ENCODE results near the gene ADAMTSL3.

DNA sequence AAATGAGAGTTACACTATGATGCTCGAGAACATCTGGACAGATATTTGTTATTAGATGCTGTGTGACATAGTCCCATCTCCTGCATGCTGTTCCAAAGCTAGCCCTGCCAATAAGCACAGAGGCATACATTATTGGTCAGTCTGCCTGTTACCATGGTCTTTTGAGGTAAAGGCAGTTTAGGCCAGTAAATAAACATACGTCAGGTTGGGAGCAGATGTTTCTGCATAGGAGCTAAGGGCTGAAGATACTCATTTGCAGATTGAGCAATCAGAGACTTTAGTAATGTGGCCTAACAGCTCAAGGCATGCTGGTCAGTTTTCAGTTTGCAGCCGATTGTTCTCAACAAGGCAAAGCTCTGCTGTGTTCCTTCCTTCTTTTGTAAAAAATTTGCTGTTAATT lies 192.9 kb downstream of the ADAMTSL3 start:
- TF ChIP-seq, protein P1, sequence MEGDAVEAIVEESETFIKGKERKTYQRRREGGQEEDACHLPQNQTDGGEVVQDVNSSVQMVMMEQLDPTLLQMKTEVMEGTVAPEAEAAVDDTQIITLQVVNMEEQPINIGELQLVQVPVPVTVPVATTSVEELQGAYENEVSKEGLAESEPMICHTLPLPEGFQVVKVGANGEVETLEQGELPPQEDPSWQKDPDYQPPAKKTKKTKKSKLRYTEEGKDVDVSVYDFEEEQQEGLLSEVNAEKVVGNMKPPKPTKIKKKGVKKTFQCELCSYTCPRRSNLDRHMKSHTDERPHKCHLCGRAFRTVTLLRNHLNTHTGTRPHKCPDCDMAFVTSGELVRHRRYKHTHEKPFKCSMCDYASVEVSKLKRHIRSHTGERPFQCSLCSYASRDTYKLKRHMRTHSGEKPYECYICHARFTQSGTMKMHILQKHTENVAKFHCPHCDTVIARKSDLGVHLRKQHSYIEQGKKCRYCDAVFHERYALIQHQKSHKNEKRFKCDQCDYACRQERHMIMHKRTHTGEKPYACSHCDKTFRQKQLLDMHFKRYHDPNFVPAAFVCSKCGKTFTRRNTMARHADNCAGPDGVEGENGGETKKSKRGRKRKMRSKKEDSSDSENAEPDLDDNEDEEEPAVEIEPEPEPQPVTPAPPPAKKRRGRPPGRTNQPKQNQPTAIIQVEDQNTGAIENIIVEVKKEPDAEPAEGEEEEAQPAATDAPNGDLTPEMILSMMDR (conservative IDR thresholded peaks at IDR 0.05 in 1 of 2, IDR thresholded peaks at IDR 0.05 in 1 of 2; ENCODE audit: extremely low read depth in 1 of 2, insufficient read depth in 1 of 2, low read depth in 1 of 2, low read length in 2 of 2) = no peak
- TF ChIP-seq EZH2 (IDR thresholded peaks at IDR 0.05; ENCODE audit: borderline replicate concordance, low read length) = no peak

Measured in mammary epithelial cell (primary cell).